Colon (tissue), 2 donors: ENCODE results near the gene IL17B.

ENCODE experiments used
- FAIRE-seq: peaks from 2 replicates; lab custom pipeline; 2012; peaks lifted over from hg19 to GRCh38; lab: Jason Lieb, UNC
- donor health status: control.
- donor health status: control.

The IL17B gene

GRCh38 chr5:149376711-149377447 lies 2.2 kb downstream of the IL17B start:
- FAIRE-seq, result no peak

GRCh38 chr5:149376104-149376503 lies 3.0 kb downstream of the IL17B start:
- FAIRE-seq, result no peak

- FAIRE-seq, result no peak
Observed at GRCh38 chr5:149375434-149375833, 3.7 kb downstream of the IL17B start.

DNA sequence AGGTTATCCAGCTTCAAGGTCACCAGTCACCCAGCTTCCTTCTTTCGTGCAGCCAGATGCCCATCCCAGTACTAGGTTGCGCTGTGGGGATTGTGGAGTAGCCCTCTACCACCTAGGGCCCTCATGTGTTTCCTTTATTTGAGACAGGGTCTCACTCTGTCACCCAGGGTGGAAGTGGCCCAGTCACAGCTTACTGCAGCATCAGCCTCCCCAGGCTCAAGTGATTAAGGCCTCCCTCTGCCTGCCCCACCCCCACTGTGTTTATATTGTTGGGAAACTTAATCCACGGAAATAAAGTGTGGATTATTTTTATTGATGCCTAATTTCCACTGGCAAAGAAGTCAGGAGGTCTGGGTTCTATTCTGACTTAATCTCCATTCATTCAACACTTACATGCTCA lies 4.3 kb downstream of the IL17B start:
- no peak for FAIRE-seq

- FAIRE-seq, result no peak
Observed at GRCh38 chr5:149374303-149374702, 4.8 kb downstream of the IL17B start.

- FAIRE-seq, result no peak
Observed at GRCh38 chr5:149372932-149373331, 6.2 kb downstream of the IL17B start.

GRCh38 chr5:149372076-149372795 lies 6.9 kb downstream of the IL17B start:
- FAIRE-seq, result no peak

- FAIRE-seq, result no peak
Observed at GRCh38 chr5:149371296-149371962, 7.7 kb downstream of the IL17B start.

GRCh38 chr5:149370878-149371277 lies 8.2 kb downstream of the IL17B start:
- FAIRE-seq, result no peak

GRCh38 chr5:149367972-149368645 lies 11.0 kb downstream of the IL17B start:
- FAIRE-seq, result no peak

- FAIRE-seq, result no peak
Observed at GRCh38 chr5:149367249-149367971, 11.7 kb downstream of the IL17B start.

- FAIRE-seq, result no peak
Observed at GRCh38 chr5:149366169-149366729, 12.8 kb downstream of the IL17B start.

DNA sequence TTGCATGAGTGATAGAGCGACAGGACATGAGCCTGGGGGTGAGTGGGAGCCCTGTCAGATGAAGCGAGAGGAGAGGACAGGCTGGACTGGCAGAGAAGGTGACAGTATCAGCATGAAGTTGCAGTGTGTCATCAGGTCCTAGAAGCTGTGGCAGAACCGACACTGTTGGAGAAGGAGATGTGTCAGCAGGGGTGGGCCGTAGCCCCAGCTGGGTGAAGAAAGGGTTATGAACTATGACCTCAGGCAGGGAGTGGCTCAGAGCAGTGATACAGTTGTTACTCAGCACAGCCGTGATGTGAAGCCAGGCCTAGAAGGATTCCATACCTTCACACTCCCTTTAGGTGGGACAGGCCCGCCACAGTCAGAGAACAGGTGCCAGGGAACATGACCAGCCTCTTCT lies 13.7 kb downstream of the IL17B start:
- no peak for FAIRE-seq

DNA sequence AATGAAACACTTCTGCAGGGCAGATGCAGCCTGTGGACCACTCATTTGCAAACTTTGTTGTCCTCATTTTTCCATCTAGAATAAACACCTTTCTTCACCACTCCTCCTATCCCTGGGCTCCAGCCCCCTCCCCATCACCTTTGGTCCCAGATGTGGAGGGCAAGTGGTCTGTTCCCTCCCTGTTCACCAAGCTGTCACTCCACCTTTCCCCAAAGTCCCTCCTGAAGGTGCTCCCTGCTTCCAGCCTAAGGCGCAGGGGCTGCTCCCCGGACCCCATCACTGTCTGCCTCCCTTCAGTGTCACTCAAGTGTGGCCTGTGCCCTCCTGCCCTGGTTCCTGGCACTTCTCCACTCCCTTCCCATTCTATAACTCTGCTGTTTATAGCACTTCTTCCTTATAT lies 14.4 kb downstream of the IL17B start:
- FAIRE-seq, result no peak

GRCh38 chr5:149363936-149364335 lies 15.2 kb downstream of the IL17B start:
- FAIRE-seq, result no peak

GRCh38 chr5:149363358-149363757 lies 15.7 kb downstream of the IL17B start:
- FAIRE-seq, result no peak

DNA sequence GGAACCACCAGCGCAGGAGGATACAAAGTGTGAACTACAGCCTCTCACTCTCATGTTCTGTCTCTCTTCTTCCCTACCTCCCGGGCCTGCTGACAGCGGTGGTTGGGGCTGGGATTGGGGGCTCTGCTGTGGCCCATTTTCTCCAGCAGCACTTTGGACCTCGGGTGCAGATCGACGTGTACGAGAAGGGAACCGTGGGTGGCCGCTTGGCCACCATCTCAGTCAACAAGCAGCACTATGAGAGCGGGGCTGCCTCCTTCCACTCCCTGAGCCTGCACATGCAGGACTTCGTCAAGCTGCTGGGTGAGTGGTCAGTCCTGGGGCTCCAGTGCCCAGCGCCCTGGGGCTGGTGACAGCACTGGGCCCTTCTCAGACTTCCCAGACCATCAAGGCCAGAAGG lies 16.6 kb downstream of the IL17B start:
- no peak for FAIRE-seq

DNA sequence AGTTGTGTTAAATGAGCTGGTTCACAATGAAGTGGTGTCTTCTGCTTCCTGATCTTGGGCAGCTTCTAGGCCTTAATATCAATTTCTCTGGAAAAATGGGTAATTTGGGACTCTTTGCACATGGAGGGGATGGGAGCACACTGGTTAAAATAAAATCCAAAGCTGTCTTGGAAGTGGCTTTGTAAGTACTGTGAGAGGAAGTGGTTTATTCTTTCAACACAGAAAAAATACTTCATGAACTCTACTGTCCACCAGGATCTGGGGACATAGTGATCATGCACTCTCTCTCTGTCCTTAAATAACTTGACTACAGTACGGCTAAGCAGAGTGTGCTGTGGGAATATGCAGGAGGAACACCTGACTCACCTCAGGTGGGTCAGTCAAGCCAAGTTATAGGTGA lies 18.8 kb downstream of the IL17B start:
- no peak for FAIRE-seq

DNA sequence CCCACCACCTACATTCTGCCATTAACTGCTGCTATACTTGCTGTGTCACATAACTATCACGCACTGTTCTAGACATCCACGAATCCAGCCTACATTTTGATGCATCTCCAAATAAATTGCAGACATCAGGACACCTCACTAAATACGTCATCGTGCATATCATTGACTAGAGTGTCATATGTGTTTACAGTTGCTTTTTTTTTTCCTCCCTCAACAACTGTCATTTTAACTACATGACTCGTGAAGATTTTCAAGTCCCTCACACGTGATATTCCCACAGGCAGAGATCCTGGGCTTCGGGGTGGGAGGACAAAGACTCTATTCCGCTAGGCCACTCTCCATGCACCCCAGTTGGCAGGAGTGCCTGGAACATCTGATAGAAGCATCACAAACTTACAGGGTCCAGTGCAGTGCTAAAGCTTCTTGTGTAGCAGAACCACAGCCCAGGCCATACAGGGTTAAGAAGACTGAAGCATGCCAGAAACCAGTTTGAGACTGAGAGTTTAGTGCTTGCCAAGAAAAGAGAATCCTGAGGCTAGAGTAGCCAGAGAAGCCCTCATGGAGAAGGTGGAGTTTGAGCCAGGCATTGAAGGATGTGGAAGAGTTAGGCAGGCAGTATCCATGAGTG lies 20.1 kb downstream of the IL17B start:
- no peak for FAIRE-seq

GRCh38 chr5:149358294-149358651 lies 20.8 kb downstream of the IL17B start:
- no peak for FAIRE-seq
